RWPE2 (cell line): ENCODE data around the gene GPSM1.

Experiments used
- ATAC-seq: fragments of 200-7000 bp; cut with Tn5 transposase; 3 replicates; pipeline ENCODE4 v1.9.1; 2021; ENCODE audit warnings: low read depth
- DNase-seq: peaks from one replicate; pipeline ENCODE4 v3.0.0-alpha.2; 2020; ENCODE audit warnings: low spot score
- H3K27ac ChIP-seq: fragments of 450-650 bp; 2 replicates; pipeline ENCODE4 v1.5.1; 2017; ENCODE audit warnings: mild to moderate bottlenecking; ENCODE audit not compliant: poor library complexity, severe bottlenecking
- H3K27me3 ChIP-seq: fragments of 250-450 bp; sonication (Bioruptor Pico); 2 replicates; pipeline ENCODE4 v1.5.1; 2021; ENCODE audit warnings: mild to moderate bottlenecking, moderate library complexity; ENCODE audit not compliant: insufficient read depth, poor library complexity, severe bottlenecking
- H3K36me3 ChIP-seq: fragments of 250-450 bp; sonication (Bioruptor Pico); 2 replicates; pipeline ENCODE4 v1.5.1; 2020; ENCODE audit warnings: low read depth, mild to moderate bottlenecking, moderate library complexity
- H3K4me1 ChIP-seq: fragments of 250-450 bp; sonication (Bioruptor Pico); 2 replicates; pipeline ENCODE4 v1.5.1; 2021; ENCODE audit warnings: mild to moderate bottlenecking, moderate library complexity; ENCODE audit not compliant: insufficient read depth, poor library complexity, severe bottlenecking
- H3K4me3 ChIP-seq: fragments of 250-450 bp; sonication (Bioruptor Pico); 2 replicates; pipeline ENCODE4 v1.5.1; 2021; ENCODE audit warnings: mild to moderate bottlenecking, moderate library complexity; ENCODE audit not compliant: severe bottlenecking
- H3K9me3 ChIP-seq: fragments of 250-450 bp; sonication (Bioruptor Pico); 2 replicates; pipeline ENCODE4 v1.5.1; 2021; ENCODE audit warnings: mild to moderate bottlenecking, moderate library complexity; ENCODE audit not compliant: severe bottlenecking
- CTCF ChIP-seq: fragments of 450-650 bp; IDR thresholded peaks from one replicate; pipeline ENCODE4 v1.5.1; 2017; ENCODE audit warnings: mild to moderate bottlenecking, moderate library complexity; ENCODE audit not compliant: poor library complexity, severe bottlenecking

Gene GPSM1

GRCh38 chr9:136279471-136279870 is 47.9 kb upstream of the GPSM1 start:
- Histone ChIP-seq H3K36me3 (no peaks in the 10 kb centered on the region), H3K27ac (no peak overlapping the region), H3K9me3 (no peaks in the 10 kb centered on the region), H3K4me1 (no peaks in the 10 kb centered on the region), H3K4me3 (no peak overlapping the region), H3K27me3 (peaks cover 11% of the 10 kb centered on the region)
- DNase-seq (no peak), ATAC-seq (no peak)
- TF ChIP-seq CTCF, result no peak

- Histone ChIP-seq H3K27ac (no peak overlapping the region), H3K27me3 (peaks cover 5% of the 10 kb centered on the region), H3K9me3 (no peaks in the 10 kb centered on the region), H3K36me3 (no peaks in the 10 kb centered on the region), H3K4me1 (no peaks in the 10 kb centered on the region), H3K4me3 (no peak overlapping the region)
- DNase-seq (no peak), ATAC-seq (no peak)
- TF ChIP-seq CTCF, result no peak
Observed at GRCh38 chr9:136280535-136281315, 46.6 kb upstream of the GPSM1 start.

- Histone ChIP-seq H3K9me3 (no peaks in the 10 kb centered on the region), H3K27me3 (peaks cover 3% of the 10 kb centered on the region), H3K36me3 (no peaks in the 10 kb centered on the region), H3K4me3 (no peak overlapping the region), H3K27ac (no peak overlapping the region), H3K4me1 (no peaks in the 10 kb centered on the region)
- no peak for TF ChIP-seq CTCF
- ATAC-seq (no peak), DNase-seq (no peak)
Observed at GRCh38 chr9:136281421-136282271, 45.7 kb upstream of the GPSM1 start.

DNA sequence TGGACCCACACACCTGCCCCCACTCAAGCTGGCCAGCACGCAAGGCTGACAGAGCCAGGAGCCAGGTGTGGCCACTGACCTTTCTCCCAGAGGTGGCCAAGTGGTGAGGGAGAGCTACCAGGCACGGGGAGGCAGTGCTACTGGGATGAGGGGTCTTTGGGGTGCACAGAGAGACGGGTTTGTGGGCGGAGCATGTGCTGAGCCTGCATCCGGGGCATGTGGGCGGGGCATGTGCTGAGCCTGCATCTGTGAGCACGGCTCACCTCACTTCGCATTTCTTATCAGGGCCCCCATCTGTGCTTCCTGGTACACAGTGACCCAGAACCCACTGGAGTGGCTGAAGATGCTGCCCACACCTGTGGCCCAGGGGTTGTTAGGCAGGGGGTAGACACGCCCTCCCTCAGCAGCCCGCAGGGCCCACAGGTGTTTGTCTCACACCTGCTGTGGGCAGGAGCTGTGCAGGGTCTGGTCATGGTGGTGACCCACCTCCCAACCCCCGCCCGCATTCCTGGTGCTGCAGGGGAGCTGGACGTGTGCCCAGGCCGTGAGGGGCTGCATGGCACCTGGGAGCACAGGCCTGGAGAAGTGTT is 45.0 kb upstream of the GPSM1 start:
- no peaks in the 10 kb centered on the region for H3K36me3 ChIP-seq
- no peak for DNase-seq
- no peak for ATAC-seq

More for the DNA sequence above, 45.0 kb upstream of the GPSM1 start:
- H3K27ac ChIP-seq, result no peak overlapping the region
- TF ChIP-seq CTCF, result no peak
- no peaks in the 10 kb centered on the region for H3K27me3 ChIP-seq
- H3K4me1 ChIP-seq, result no peaks in the 10 kb centered on the region
- H3K4me3 ChIP-seq, result no peak overlapping the region
- no peaks in the 10 kb centered on the region for H3K9me3 ChIP-seq
